Natural killer cell treated with Interleukin-12 subunit alpha and Interleukin-12 subunit beta and Interleukin-15 and Interleukin-18, amount 100 ng/mL, for 72 hours (primary cell): ENCODE data around the gene DPM1. TPM values are rescaled to one million over a fixed set of nuclear protein-coding genes. Genes with fewer than 3 reads are reported as not detected.

ENCODE experiments used
- ATAC-seq, 2 donors: fragments of 150-1000 bp; cut with Tn5 transposase in 1 of 2; sonication (Bioruptor Pico), chemical (Tn5 transposase) in 1 of 2; 2 replicates each; pipeline ENCODE4 v1.10.0; 2021
- DNase-seq: peaks from one replicate; pipeline ENCODE4 v3.0.0; 2022; ENCODE audit warnings: low spot score
- H3K27ac Mint-ChIP-seq, 2 donors: 1 replicate in 1 of 2; 2 replicates in 1 of 2; pipeline ENCODE4 v1.8.0; 2022; ENCODE audit warnings: mixed read lengths in 2 of 2, mild to moderate bottlenecking in 1 of 2, moderate library complexity in 1 of 2
- H3K27me3 Mint-ChIP-seq, 2 donors: 1 replicate in 1 of 2; 2 replicates in 1 of 2; pipeline ENCODE4 v1.8.0; 2022; ENCODE audit warnings: mixed read lengths in 2 of 2
- H3K36me3 Mint-ChIP-seq: one replicate; pipeline ENCODE4 v1.8.0; 2022; ENCODE audit warnings: mixed read lengths
- H3K4me1 Mint-ChIP-seq, 2 donors: 1 replicate in 1 of 2; 2 replicates in 1 of 2; pipeline ENCODE4 v1.8.0; 2022; ENCODE audit warnings: low read depth in 2 of 2, mixed read lengths in 2 of 2, mild to moderate bottlenecking in 1 of 2
- H3K4me3 Mint-ChIP-seq: one replicate; pipeline ENCODE4 v1.8.0; 2022; ENCODE audit warnings: mixed read lengths
- H3K9me3 Mint-ChIP-seq: 2 replicates; pipeline ENCODE4 v1.8.0; 2022; ENCODE audit warnings: mixed read lengths
- total RNA-seq, 2 donors: library from RNA; stranded (reverse); gene quantifications; one replicate each; pipeline ENCODE4 v1.2.3, GENCODE V29; 2022

The DPM1 gene
- total RNA-seq, 2 donors from 2014 or later, result 42.0 to 49.5 TPM

DNA sequence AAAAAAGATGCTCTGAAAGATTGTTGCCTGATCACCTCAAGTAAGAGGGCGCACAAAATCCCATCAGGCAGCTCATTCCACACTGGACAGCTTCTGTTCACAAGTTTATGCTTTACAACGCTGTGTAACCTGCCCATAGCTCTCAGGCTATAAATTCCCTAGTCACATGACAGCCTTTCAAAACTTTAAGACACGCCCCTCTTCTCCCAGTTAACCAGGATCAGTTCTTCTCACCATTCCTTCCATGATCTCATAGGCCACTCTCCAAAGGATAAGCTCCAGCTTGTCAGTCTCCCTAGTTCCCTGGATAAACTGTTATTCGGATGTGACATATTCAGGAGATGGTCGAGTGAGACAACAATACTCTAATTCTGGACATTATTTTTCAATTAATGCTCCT lies 42.1 kb downstream of the DPM1 start:
- H3K27me3 Mint-ChIP-seq, result no peaks in the 10 kb centered on the region
- no peak for ATAC-seq
- DNase-seq, result no peak
- H3K9me3 Mint-ChIP-seq, result no peaks in the 10 kb centered on the region
- peak overlapping the region; percentile 40 to 77 for H3K27ac Mint-ChIP-seq
- peaks cover 57 to 76% of the 10 kb centered on the region in 2 donors for H3K4me1 Mint-ChIP-seq
- H3K4me3 Mint-ChIP-seq, result no peak overlapping the region
- H3K36me3 Mint-ChIP-seq, result no peaks in the 10 kb centered on the region

DNA sequence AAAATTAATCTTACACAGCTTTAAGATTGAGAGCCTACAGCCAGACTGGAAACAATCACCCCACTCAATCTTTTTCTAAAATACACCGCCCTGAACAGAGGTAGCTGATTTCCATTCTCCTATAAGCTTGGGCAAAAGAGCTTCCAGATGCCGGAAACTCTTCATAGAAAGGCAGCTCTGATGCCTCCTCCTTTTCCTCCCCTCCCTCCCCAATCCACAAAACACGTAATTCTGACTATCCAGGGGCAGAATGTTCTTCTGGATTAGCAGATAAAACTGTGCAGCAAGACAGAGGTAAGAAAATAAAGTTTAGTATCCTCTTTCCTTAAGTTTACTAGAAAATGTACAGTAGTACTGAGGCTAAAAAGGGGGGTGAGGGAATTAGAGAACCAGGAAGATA lies 42.9 kb downstream of the DPM1 start:
- ATAC-seq, result no peak
- H3K36me3 Mint-ChIP-seq, result no peaks in the 10 kb centered on the region

DNA sequence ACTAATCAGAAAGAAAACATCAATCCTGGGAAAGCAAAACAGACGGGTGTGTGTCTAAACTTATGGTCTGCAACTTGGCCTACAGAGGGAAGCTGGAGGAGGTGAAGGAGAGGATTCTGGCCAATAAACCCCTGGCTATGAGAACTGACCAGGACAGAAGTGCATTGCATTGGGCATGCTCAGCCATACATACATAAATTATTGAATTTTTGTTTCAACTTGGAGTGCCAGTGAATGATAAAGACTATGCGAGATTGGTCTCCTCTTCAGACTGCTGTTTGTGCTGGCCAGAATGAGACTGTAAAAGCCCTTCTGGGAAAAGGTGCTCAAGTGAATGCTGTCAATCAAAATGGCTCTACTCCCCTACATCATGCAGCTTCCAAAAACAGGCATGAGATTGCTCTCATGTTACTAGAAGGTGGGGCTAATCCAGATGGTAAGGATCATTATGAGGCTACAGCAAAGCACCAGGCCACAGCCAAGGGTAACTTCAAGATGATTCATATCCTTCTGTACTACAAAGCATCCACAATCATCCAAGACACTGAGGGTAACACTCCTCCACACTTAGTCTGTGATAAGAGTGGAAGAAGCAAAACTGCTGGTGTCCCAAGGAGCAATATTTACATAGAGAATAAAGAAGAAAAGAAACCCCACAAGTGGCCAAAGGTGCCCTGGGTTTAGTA lies 44.5 kb downstream of the DPM1 start:
- DNase-seq, result no peak
- peaks cover 64 to 78% of the 10 kb centered on the region in 2 donors for H3K4me1 Mint-ChIP-seq
- H3K9me3 Mint-ChIP-seq, result no peaks in the 10 kb centered on the region
- H3K4me3 Mint-ChIP-seq, result no peak overlapping the region
- H3K27me3 Mint-ChIP-seq, result no peaks in the 10 kb centered on the region
- no peaks in the 10 kb centered on the region for H3K36me3 Mint-ChIP-seq
- ATAC-seq, result peak; percentile 83 to 95
- H3K27ac Mint-ChIP-seq, result peak overlapping the region; percentile 6 to 34

More for the DNA sequence above, 42.9 kb downstream of the DPM1 start:
- peaks cover 60 to 74% of the 10 kb centered on the region in 2 donors for H3K4me1 Mint-ChIP-seq
- no peaks in the 10 kb centered on the region for H3K27me3 Mint-ChIP-seq
- no peak overlapping the region for H3K4me3 Mint-ChIP-seq
- no peak for DNase-seq
- H3K9me3 Mint-ChIP-seq, result no peaks in the 10 kb centered on the region
- H3K27ac Mint-ChIP-seq, result peak overlapping the region; percentile 6 to 34

DNA sequence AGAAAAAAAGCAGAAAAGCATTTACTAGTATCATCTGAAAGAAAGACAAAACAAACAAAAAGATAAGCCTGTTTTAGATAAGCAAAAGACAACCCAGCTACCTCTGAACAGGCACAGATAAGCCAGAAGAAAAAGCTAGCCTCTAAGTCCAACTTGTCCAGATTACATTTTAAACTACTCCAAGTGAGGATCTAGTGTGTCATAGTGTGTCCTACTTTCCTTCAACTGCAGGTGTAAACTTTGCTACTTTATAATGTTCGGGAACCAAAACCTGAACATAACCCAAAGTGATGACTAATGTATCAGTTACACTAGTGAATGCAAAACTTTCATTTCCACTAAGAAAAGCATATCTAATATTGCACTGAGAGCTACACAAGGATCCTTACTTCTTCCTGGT lies 46.6 kb downstream of the DPM1 start:
- Mint-ChIP-seq H3K4me3 (peak overlapping the region; percentile 9), H3K4me1 (peaks cover 58 to 68% of the 10 kb centered on the region in 2 donors), H3K27me3 (no peaks in the 10 kb centered on the region), H3K36me3 (no peaks in the 10 kb centered on the region), H3K27ac (peak overlapping the region; percentile 30 to 42), H3K9me3 (no peaks in the 10 kb centered on the region)
- ATAC-seq (no peak), DNase-seq (no peak)

DNA sequence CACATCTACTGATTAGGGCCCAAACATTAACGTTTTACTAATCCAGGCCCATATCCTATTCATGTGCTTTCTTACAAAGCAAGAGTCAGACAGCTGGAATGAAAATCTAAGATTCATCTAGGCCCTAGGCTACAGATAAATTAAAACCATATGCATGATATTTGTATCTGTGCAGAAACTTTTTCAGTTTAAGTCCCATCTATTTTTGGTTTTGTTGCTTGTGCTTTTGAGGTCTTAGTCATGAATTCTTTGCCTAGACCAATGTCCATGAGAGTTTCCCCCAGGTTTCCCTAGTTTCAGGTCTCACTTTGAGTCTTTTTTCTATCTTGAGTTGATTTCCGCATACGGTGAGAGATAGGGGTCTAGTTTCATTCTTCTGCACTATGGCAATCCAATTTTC lies 47.3 kb downstream of the DPM1 start:
- DNase-seq (no peak), ATAC-seq (no peak)
- no peaks in the 10 kb centered on the region for H3K36me3 Mint-ChIP-seq
- no peak overlapping the region for H3K4me3 Mint-ChIP-seq
- peaks cover 57 to 64% of the 10 kb centered on the region in 2 donors for H3K4me1 Mint-ChIP-seq
- H3K27ac Mint-ChIP-seq, result peak overlapping the region; percentile 30 to 42
- no peaks in the 10 kb centered on the region for H3K9me3 Mint-ChIP-seq
- H3K27me3 Mint-ChIP-seq, result no peaks in the 10 kb centered on the region

DNA sequence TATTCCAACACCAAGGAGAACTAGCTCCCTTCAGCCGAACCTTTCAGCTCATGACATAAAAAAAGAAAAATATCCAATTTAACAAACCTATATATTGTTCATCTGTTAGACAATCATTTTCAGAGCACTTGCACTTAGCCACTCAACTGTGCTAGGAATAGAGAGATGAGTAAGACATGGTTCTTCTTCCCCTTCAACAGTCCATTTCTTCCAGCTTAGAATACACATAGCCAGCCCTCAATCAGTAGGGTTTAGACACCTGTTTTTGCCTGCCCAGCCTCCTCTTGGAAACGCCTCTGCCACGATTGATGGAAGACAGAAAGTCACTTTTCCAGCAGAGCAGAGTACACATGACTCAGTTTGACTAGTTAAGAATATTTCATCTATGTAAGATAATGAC lies 48.9 kb downstream of the DPM1 start:
- ATAC-seq, result no peak
- H3K27me3 Mint-ChIP-seq, result no peaks in the 10 kb centered on the region
- no peaks in the 10 kb centered on the region for H3K9me3 Mint-ChIP-seq
- H3K4me1 Mint-ChIP-seq, result peaks cover 53% of the 10 kb centered on the region in 2 donors
- no peak overlapping the region for H3K4me3 Mint-ChIP-seq
- peak overlapping the region in 1 of 2 donors; percentile 10 for H3K27ac Mint-ChIP-seq
- no peaks in the 10 kb centered on the region for H3K36me3 Mint-ChIP-seq
- DNase-seq, result no peak

DNA sequence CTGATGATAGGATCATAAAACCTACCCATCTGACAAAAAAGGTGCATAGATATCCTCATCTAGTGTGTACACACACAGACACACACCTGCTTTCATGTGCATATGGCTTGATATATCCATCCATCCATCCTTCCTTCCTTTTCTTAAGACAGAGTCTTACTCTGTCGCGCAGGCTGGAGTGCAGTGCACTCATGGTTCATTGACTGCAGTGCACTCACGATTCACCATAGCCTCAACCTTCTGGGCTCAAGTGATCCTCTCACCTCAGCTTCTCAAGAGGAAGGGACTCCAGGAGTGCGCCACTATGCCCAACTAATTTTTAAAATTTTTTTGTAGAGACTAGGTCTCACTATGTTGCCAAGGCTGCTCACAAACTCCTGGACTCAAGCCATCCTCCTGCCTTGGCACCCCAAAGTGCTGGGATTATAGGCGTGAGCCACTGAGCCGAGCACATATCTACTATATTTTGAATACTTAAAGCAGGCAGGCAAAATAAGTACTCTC lies 54.2 kb downstream of the DPM1 start:
- Mint-ChIP-seq H3K4me1 (peaks cover 35% of the 10 kb centered on the region in 2 donors), H3K27me3 (no peaks in the 10 kb centered on the region), H3K27ac (no peak overlapping the region), H3K4me3 (no peak overlapping the region), H3K36me3 (peaks cover 14% of the 10 kb centered on the region), H3K9me3 (no peaks in the 10 kb centered on the region)
- DNase-seq (no peak), ATAC-seq (no peak)

DNA sequence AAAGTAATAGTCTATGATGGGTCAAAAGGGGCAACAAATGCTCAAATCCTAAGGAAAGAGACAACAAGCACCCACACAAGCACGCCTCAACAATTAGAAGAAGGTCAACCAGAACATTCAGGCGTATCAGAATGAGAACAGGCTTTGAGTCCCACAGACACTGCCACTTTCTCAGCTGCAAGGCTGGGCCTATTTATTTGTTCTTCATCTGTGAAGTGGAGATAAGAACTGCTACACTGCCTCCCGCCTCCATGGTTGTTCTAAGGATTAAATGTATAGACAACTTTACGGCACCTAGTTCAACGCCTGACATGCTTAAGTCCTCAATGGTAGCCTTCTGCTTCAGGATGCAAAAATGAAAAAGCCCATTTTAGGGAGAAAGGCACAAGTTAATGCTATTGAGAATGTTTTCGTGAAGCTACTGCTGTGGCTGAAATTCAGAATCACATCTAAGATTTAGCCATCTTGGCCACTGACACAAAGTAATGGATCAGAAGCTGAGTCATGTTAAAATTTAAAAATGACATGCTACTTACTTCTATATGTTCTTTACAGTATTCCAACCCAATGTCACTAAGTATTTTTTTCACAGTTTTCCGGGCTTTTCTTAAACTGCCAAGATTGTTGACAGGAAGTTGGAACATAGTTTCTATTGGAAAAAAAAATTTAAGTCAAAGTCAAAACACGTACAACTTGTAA lies 54.8 kb downstream of the DPM1 start:
- H3K4me1 Mint-ChIP-seq, result peaks cover 35 to 36% of the 10 kb centered on the region in 2 donors
- H3K36me3 Mint-ChIP-seq, result peaks cover 14% of the 10 kb centered on the region
- no peaks in the 10 kb centered on the region for H3K27me3 Mint-ChIP-seq
- H3K27ac Mint-ChIP-seq, result no peak overlapping the region
- H3K4me3 Mint-ChIP-seq, result no peak overlapping the region
- H3K9me3 Mint-ChIP-seq, result no peaks in the 10 kb centered on the region
- no peak for ATAC-seq
- DNase-seq, result no peak

DNA sequence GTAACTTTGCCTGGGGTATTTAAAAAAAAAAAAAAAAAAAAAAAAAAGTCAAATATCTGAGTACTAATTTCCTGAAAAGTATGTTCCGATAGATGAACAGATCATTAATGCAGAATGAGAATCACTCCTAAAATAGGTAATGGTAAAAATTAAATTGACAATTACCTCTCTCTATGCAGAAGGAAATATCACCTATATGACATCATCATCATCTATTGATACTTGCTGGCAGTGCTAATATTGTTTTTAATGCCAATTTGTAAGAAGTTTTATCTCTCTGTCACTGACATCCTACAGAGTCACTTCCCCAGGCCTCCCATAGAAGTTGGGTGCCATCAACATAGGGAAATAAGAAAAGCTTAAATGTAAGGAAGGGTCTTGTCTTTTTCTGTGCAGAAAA lies 57.0 kb downstream of the DPM1 start:
- Mint-ChIP-seq H3K36me3 (peaks cover 24% of the 10 kb centered on the region), H3K9me3 (no peaks in the 10 kb centered on the region), H3K27me3 (no peaks in the 10 kb centered on the region), H3K27ac (peak overlapping the region in 1 of 2 donors; percentile 3), H3K4me3 (no peak overlapping the region), H3K4me1 (peaks cover 31 to 37% of the 10 kb centered on the region in 2 donors)
- no peak for ATAC-seq
- no peak for DNase-seq

DNA sequence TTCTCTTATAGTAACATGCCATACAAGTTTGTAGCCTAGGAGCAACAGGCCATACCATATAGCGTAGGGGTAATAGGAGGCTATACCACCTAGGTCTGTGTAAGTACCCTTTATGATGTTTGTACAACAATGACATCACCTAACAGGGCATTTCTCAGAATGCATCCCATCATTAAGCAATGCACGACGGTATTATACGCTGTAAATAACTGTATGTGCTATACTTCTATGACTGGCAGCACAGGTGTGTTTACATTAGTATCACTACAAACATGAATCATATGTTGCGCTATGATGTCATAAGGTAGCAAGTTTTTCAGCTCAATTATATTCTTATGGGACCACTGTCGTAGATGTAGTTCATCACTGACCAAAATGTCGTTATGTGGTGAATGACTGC lies 58.1 kb downstream of the DPM1 start:
- peaks cover 24% of the 10 kb centered on the region for H3K36me3 Mint-ChIP-seq
- DNase-seq, result no peak
- H3K27ac Mint-ChIP-seq, result no peak overlapping the region
- no peak overlapping the region for H3K4me3 Mint-ChIP-seq
- no peaks in the 10 kb centered on the region for H3K27me3 Mint-ChIP-seq
- H3K9me3 Mint-ChIP-seq, result no peaks in the 10 kb centered on the region
- ATAC-seq, result no peak
- peaks cover 25 to 32% of the 10 kb centered on the region in 2 donors for H3K4me1 Mint-ChIP-seq

DNA sequence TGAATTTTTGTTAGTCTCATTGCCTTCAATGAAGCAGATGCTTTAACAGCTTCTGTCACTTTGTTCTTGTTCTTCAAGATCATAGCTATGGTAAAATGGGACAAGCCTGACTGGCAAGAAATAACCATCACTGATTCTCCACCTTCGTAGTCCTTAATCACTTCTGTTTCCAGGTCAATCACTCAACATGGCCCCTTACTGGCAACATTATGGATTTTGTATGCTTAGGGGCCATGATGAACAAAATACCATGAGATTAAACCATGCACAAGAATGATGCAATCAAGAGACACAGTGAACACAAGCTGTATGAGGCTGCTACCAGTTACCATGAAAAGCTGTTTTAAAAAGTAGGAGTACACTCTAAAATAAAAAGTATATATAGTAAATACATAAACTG lies 59.9 kb downstream of the DPM1 start:
- Mint-ChIP-seq H3K4me1 (peaks cover 23 to 24% of the 10 kb centered on the region in 2 donors), H3K36me3 (peaks cover 29% of the 10 kb centered on the region), H3K4me3 (no peak overlapping the region)

DNA sequence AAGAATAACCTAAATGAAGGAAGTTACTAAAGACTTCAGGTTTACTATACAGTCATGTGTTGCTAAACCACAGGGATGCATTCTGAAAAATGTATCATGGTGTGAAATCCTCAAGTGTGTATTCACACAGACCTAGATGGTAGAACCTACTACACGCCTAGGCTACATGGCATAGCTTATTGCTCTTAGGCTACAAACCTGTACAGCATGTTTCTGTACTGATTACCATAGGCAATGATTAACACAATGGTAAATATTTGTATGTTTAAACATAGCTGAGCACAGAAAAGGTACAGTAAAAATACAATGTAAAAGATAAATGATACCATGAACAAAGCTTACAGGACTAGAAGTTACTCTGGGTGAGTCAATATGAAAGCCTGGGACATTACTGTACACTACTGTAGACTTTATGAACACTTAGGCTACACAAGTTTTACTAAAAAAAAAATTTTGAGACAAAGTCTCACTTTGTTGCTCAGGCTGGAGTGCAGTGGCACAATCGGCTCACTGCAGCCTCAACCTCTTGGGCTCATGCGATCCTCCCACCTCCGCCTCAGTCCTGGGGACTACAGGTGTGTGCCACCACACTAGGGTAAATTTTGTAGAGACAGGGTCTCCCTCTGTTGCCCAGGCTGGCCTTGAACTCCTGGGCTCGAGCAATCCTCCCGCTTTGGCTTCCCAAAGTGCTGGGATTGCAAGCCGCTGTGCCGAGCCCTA lies 63.1 kb downstream of the DPM1 start:
- DNase-seq, result no peak
- H3K9me3 Mint-ChIP-seq, result no peaks in the 10 kb centered on the region
- peak overlapping the region in 1 of 2 donors; percentile 16 for H3K27ac Mint-ChIP-seq
- H3K36me3 Mint-ChIP-seq, result peaks cover 36% of the 10 kb centered on the region
- H3K27me3 Mint-ChIP-seq, result no peaks in the 10 kb centered on the region
- no peak overlapping the region for H3K4me3 Mint-ChIP-seq
- peak; percentile 50 to 83 for ATAC-seq
- H3K4me1 Mint-ChIP-seq, result peaks cover 25 to 28% of the 10 kb centered on the region in 2 donors

More for the DNA sequence above, 59.9 kb downstream of the DPM1 start:
- Mint-ChIP-seq H3K27ac (peak overlapping the region; percentile 6 to 47), H3K9me3 (no peaks in the 10 kb centered on the region), H3K27me3 (no peaks in the 10 kb centered on the region)
- no peak for ATAC-seq
- DNase-seq, result no peak

DNA sequence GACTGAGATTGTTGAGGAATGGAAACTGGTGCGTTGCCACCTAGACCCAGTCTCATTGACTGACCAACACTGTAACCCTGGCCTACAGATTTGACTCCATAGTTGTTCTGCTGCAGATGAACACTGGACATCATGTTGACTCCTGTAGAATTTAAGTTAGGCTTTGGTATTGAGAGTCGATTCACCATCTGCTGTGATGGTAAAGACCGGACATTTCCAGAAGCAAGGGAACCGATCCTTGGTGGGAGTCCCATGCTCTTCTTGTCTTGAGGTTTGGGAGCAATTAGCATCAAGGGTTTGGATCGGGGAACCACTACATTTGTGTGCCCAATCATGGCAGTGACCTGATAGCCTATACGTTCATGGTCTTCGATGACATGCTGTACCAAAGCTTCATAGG lies 64.7 kb downstream of the DPM1 start:
- H3K9me3 Mint-ChIP-seq, result no peaks in the 10 kb centered on the region
- H3K4me3 Mint-ChIP-seq, result no peak overlapping the region
- DNase-seq, result no peak
- H3K4me1 Mint-ChIP-seq, result peaks cover 25 to 32% of the 10 kb centered on the region in 2 donors
- no peaks in the 10 kb centered on the region for H3K27me3 Mint-ChIP-seq
- peak overlapping the region in 1 of 2 donors; percentile 56 for H3K27ac Mint-ChIP-seq
- ATAC-seq, result no peak
- H3K36me3 Mint-ChIP-seq, result peaks cover 36% of the 10 kb centered on the region

DNA sequence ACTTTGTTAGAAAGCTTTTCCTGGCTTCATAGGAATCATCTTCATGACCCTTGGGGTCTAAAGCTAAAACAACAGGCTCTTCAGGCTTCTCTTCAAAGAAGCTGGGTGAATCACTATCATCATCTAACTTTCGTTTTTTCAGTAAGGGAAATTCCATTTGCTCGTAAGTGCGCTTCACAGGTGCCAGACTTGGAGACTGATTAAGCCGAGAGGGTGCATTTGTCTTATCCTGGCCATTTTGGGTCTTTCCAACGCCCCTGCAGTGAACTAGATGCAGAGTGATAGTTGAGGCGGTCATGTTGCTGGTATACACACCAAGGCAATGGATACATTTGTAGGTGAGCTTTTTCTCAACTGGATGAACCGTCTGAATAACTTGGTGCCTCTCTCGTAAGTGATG lies 65.9 kb downstream of the DPM1 start:
- no peak for ATAC-seq
- Mint-ChIP-seq H3K27ac (peak overlapping the region; percentile 27 to 56), H3K27me3 (no peaks in the 10 kb centered on the region), H3K36me3 (peaks cover 29% of the 10 kb centered on the region), H3K9me3 (no peaks in the 10 kb centered on the region), H3K4me3 (peak overlapping the region; percentile 25), H3K4me1 (peaks cover 23 to 24% of the 10 kb centered on the region in 2 donors)
- no peak for DNase-seq
